Measurements from ENCODE around the gene MBNL3.

MBNL3 gene, protein sequence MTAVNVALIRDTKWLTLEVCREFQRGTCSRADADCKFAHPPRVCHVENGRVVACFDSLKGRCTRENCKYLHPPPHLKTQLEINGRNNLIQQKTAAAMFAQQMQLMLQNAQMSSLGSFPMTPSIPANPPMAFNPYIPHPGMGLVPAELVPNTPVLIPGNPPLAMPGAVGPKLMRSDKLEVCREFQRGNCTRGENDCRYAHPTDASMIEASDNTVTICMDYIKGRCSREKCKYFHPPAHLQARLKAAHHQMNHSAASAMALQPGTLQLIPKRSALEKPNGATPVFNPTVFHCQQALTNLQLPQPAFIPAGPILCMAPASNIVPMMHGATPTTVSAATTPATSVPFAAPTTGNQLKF

DNA sequence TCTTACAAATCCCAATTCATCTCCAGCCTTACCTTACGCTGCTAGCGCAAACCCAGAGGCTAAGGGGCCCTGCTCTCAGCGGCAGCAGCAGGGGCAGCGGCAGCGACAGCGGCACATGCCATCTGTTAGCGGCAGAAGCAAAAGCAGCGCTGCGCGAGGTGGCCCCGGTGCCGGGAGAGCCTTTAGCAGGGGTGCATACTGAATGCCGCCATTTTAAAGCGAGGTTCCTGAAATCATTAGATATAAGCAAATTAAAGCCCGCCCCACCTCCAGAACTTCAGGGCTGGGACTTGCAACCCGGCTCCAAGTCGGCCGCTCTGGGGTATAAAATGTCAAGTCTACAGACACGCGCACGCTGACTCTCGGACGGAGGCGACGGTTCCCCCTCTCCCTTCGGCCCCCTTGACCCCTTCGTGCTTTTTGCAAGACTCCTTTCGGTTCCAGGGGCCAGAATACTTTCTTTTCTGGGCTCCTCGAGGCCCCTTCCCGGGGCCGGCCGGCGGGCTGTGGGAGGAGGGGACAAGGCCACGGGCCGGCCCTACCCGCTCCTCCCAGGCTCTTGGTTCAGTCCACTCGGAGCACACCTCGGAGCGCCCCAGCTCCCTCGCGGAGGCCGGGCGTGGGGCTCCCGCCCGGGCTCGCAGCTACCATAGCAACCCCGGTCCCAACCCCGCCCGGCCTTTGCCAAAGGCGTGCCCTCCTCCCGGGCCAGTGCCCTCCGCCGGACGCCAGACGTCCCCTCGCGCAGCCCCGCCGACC is at the start of gene MBNL3:
TSS of gene MBNL3 (minus strand) at position 220 of the 759 bp plus-strand sequence. CDS start 49,427 bp downstream, outside the sequence.
- DNase-seq (ENCODE audit: low read depth in 2 of 2): peak; percentile 21 to 27

DNA sequence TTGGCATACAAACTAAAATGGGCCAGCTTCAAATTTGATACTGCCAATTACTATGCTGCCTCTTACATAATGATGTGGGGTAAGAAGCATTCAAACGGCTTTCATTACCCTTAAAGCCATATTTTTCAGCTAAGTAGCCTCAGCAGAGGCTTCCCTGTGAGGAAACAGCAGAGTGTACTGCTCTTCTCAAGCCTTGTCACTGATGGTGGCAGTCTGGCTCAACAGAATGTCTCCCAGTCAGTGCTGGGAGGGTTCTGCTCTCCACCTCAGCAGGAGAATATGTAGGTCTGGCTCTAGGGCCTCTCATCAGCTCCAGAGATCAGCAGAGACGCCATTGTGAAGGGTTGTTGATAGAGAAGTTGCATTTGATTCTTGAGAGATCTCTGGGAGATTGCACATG is 44.6 kb upstream of the MBNL3 start:
- DNase-seq (ENCODE audit: low read depth in 2 of 2): no peak

DNA sequence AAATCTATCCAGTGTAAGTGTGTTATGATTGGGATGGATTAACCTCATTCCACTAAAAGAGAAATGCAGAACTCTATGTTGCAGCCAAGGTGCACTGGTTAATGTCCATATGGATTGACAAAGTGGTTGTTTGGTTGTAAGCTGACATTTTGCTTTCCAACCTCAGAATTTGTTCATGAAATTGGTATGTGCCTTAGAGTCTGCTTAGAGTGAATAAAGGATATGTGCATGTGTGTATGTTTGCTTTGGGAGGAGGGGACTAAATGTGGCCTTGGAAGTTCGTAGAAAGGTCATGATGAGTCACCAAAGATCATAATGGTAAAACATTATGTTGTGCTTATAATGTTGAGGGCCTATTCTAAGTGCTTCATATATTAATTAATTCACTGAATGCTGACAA is 44.1 kb upstream of the MBNL3 start:
- no peak for DNase-seq (ENCODE audit: low read depth in 2 of 2)

DNA sequence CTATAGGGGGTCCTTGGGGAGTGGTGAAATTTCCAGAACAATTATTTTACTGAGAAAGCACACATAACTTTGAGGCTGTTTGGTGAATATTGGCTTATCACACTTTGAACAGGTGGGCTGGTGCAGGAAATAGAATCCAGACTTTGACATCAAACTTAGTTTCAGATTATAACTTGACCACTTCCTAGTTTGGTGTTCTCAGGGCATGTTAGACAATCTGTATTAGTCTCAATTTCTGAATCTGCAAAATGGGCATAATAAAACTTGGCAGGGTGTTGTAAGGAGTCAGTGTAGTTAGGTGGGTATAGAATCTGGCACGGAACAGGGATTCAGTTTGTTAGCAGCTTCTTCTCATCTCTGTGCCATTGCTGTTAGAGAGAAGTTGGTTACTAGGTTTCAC is 43.3 kb upstream of the MBNL3 start:
- no peak for DNase-seq (ENCODE audit: low read depth in 2 of 2)

- no peak for DNase-seq (ENCODE audit: low read depth in 2 of 2)
Observed at GRCh38 chrX:132520792-132521191, 32.0 kb upstream of the MBNL3 start.

GRCh38 chrX:132520213-132520612 is 31.4 kb upstream of the MBNL3 start:
- DNase-seq (ENCODE audit: low read depth in 2 of 2): no peak

- DNase-seq (ENCODE audit: low read depth in 2 of 2): no peak
Observed at GRCh38 chrX:132518401-132518800, 29.6 kb upstream of the MBNL3 start.

- DNase-seq (ENCODE audit: low read depth in 2 of 2): no peak
Observed at GRCh38 chrX:132508834-132509233, 20.0 kb upstream of the MBNL3 start.

DNA sequence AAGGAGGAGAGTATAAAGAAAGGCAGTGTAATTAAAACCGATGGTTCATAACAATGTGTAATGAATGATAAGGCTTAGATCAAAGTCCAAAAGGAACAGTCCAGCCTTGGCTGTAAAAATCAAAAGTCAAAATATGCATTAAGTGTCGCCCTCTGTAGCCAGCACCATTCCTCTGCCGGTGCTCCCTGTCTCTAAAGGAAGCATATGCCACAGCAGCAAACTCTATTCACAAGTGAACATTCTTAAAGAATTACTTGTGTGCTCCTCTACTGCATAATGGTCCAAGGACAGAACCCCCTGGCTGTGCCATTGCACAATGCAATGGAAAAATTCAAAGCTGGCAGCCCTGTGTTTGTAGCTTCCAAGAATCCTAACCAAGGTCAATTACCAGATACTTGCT is 16.3 kb upstream of the MBNL3 start:
- DNase-seq (ENCODE audit: low read depth in 2 of 2): no peak

DNA sequence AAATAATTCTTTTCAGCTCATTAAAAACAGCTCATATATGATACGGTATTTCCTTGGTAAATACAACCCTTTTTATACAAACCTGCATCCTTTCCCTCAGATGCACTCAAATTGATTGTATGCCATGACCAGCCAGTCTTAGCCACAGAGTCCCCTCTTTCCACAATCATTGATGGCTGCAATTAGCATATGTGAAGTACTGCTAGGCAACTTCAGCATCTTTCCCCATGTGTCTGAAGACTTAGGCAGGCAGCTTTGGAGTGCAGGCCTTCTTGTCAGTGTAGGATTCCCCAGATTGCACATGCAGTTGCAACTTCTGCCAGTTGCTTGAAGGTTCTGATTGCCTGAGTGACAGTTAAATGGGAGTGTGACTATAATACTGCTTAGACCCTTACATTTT is 15.6 kb upstream of the MBNL3 start:
- DNase-seq (ENCODE audit: low read depth in 2 of 2): no peak

GRCh38 chrX:132501606-132502005 is 12.8 kb upstream of the MBNL3 start:
- DNase-seq (ENCODE audit: low read depth in 2 of 2): no peak

- DNase-seq (ENCODE audit: low read depth in 2 of 2): no peak
Observed at GRCh38 chrX:132497432-132497831, 8.6 kb upstream of the MBNL3 start.

DNA sequence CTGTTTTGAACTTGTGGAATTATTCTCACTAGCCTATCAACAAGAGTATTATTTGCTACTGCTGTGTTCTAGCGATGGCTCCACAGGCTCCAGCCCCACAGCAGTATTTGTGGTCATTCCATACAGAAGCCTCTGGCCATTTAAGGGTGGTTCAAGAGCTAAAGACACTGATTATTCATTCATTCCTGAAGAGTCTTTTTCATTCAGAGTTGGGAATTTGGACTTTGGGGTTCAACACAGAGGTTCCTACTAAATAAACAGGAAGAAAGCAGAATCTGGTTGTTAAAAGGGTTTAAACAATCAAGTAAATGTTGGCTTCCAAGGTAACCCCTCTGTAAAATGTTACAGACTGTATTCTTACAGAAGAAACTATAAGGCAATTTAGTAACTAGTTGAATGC is 4.3 kb upstream of the MBNL3 start:
- DNase-seq (ENCODE audit: low read depth in 2 of 2): no peak

DNA sequence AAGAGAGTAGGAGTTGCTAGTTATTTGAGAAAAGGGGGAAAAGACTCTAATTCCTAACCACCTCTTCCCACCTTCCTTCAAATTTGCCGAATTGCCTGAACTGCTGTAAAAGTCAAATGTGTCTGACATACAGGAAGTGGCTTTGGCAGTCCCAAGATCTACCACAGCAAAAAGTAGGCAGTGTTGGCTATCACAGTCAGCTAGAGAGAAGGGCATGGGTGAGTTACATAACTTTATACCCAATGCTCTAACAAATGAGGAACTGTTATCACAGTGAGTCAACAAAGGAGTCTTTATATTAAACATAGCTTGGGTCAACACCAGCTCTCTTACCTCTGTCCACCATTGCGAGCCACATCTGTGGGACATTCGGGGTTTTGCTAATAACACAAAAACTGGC is 2.4 kb upstream of the MBNL3 start:
- DNase-seq (ENCODE audit: low read depth in 2 of 2): no peak

DNA sequence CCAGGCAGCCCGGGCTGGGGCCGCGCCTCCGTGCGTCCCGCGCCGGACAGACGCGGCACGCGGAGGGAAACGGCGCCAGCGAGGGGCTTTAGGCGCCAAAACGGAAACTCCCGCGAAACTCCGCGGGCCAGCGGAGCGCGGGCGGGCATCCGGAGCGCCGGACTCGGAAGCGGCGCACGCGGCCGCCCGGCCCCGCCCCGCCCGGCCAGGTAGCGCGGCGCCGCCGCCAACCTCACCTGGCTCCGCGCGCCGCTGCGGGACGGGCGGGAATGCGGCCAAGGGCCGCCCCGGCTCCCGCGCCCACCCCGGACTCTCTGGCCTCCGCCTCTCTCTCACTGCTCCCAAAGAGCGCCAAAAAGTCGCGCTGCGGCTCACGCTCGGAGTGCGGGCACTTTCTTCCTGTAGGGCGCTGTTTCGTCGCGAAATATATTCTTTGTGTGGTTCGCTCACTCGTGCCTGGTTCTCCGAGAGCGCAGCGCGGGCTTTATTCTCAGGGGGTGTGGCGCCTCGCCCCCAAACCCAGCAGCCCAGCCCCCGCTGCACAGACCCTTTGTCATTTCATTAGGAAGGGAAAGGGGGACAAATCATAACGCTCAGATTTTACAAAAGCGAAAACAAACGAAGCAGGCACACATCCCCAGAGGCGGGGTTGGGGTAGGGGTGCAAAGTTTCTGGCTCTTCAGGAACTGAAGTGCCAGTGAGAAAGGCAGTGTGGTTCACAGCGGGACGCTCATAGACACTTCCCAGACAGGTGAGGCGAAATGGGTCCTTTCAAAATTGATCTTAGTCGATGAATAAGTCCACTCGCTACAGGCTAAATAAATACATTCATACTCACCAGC is 961 bp upstream of the MBNL3 start:
- DNase-seq (ENCODE audit: low read depth in 2 of 2): peak in 1 of 2 experiments; percentile 15

- peak in 1 of 2 experiments; percentile 4 for DNase-seq (ENCODE audit: low read depth in 2 of 2)
Observed at GRCh38 chrX:132488180-132488705, 595 bp downstream of the MBNL3 start.

- DNase-seq (ENCODE audit: low read depth in 2 of 2): no peak
Observed at GRCh38 chrX:132486599-132487178, 2.1 kb downstream of the MBNL3 start.

- DNase-seq (ENCODE audit: low read depth in 2 of 2): no peak
Observed at GRCh38 chrX:132483951-132484350, 4.9 kb downstream of the MBNL3 start.

DNA sequence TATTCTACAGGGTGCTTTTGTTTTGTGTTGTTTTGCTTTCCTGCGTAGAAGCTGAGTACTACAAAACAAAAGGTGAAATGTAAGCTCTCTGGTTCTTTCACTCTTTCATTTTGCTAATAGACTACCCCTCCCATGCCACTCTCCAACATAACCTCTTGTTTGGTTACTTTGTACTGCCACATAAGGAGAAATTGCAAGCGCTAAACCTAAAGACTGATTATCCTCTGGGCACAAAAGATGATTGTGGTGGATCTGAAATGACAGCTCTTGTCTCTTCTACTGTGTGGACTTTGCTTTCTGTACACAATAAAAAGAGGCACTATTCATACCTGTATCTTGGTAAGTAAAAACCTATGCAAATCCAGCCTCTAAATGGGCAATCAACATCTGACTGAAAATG is 5.3 kb downstream of the MBNL3 start:
- DNase-seq (ENCODE audit: low read depth in 2 of 2): no peak

DNA sequence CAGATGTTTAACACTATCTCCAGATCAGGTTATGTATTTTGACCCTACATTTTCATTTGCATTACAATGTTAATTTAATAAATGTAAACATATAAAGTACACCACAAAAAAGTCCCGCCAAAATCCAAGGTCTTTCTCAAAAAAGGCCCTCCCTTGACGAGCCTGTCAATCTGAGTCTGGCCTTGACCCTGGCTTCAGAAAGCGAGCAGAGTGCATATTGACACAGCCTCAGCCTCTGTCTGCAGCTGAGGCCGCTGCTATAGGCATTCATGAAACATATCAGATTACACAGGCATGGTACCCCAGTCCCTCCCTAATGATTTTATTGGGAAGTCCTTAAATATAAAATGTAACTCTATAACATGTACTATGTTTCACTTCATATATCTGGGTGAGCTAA is 6.2 kb downstream of the MBNL3 start:
- no peak for DNase-seq (ENCODE audit: low read depth in 2 of 2)

DNA sequence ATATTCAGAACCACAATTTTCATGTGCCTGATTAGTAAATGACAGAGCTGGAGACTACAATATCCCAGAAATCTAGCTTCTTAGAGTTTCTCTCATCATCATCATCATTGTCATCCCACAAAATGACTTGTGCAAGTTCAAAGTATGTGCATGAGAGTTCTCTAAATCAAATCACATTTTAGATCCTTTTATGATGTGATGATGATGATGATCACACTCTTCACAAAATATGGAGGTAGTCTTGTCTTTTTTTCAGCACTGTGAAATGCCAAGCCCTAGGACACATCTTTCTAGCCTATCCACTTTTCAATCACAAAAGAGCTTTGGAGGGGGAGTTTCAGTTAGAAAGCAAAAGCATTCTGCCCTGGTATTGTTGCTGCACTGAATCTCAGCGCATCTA is 7.4 kb downstream of the MBNL3 start:
- DNase-seq (ENCODE audit: low read depth in 2 of 2): no peak
